K562 (cell line): ENCODE data around the gene RIMS3. TPM values are rescaled to one million over a fixed set of nuclear protein-coding genes. Genes with fewer than 3 reads are reported as not detected.

ENCODE experiments used
- CBFA2T2 ChIP-seq: fragments of 450-650 bp; conservative IDR thresholded peaks from 2 replicates; pipeline ENCODE4 v1.6.1; 2017; ENCODE audit warnings: mild to moderate bottlenecking
- CCAR2 ChIP-seq: fragments of 200-400 bp; formaldehyde crosslinking; IDR thresholded peaks from 2 replicates; pipeline ENCODE4 v1.6.1; 2017; ENCODE audit warnings: mild to moderate bottlenecking, low read depth, low read length
- EP400 ChIP-seq: fragments of 450-650 bp; IDR thresholded peaks from 2 replicates; pipeline ENCODE4 v1.6.1; 2017; ENCODE audit warnings: antibody characterized with exemption, mild to moderate bottlenecking, moderate library complexity
- HIVEP1 ChIP-seq: fragments of 250-450 bp; sonication (Bioruptor Pico); IDR thresholded peaks from 2 replicates; pipeline ENCODE4 v1.4.0; 2020; ENCODE audit warnings: mild to moderate bottlenecking
- POLR2B ChIP-seq: fragments of 450-650 bp; IDR thresholded peaks from 2 replicates; pipeline ENCODE4 v1.6.1; 2018; ENCODE audit warnings: low read depth; ENCODE audit not compliant: partially characterized antibody
- PTRF ChIP-seq: fragments of 450-650 bp; IDR thresholded peaks from 2 replicates; pipeline ENCODE4 v1.6.1; 2016; ENCODE audit warnings: mild to moderate bottlenecking, missing genetic modification characterization, missing compliant biosample characterization
- RBM14 ChIP-seq: fragments of 200-400 bp; formaldehyde crosslinking; IDR thresholded peaks from 2 replicates; pipeline ENCODE4 v1.6.1; 2018; ENCODE audit warnings: low read depth, mild to moderate bottlenecking, low read length, moderate library complexity, borderline replicate concordance; ENCODE audit not compliant: insufficient read depth
- RNF2 ChIP-seq: sonication (generic); IDR thresholded peaks from 2 replicates; pipeline ENCODE4 v1.6.1; 2016
- SRSF3 ChIP-seq: fragments of 200-400 bp; formaldehyde crosslinking; IDR thresholded peaks from 2 replicates; pipeline ENCODE4 v1.6.1; 2016; ENCODE audit warnings: mild to moderate bottlenecking, low read length, moderate library complexity; ENCODE audit not compliant: insufficient read depth
- ZNF41 ChIP-seq: fragments of 250-450 bp; sonication (Bioruptor Pico); conservative IDR thresholded peaks from 2 replicates; pipeline ENCODE4 v1.4.0; 2020; ENCODE audit warnings: mild to moderate bottlenecking
- ZNF696 ChIP-seq: fragments of 250-450 bp; sonication (Bioruptor Pico); conservative IDR thresholded peaks from 2 replicates; pipeline ENCODE4 v1.4.0; 2020; ENCODE audit warnings: mild to moderate bottlenecking, moderate library complexity
- polyA plus RNA-seq, 8 experiments: library from polyadenylated mRNA; depleted of rRNA in 4 of 8; stranded (reverse) in 5 of 8; unstranded in 3 of 8; fragments of >200 nt; fragmentation: Nextera tagmentation in 2 of 8; fragmentation: Illumina TruSeq in 1 of 8; extraction: Ambion mirVana in 2 of 8; extraction: Trizol in 1 of 8; gene quantifications; 2 replicates each; pipeline versions ENCODE4 v1.2.1 to v1.2.3, GENCODE V29; 2011 to 2014; ENCODE audit warnings: inconsistent platforms in 1 of 8, missing spikeins in 1 of 8
- total RNA-seq, 7 experiments: library from RNA; depleted of rRNA in 6 of 7; stranded (reverse); fragments of >200 nt in 6 of 7; fragmentation: Illumina TruSeq in 2 of 7; extraction: Trizol in 2 of 7; gene quantifications; 2 replicates each; pipeline versions ENCODE4 v1.2.1 to v1.2.3, GENCODE V29; 2011 to 2021; ENCODE audit warnings: low replicate concordance in 1 of 7
- TF ChIP-seq, protein P1 (sequence below): fragments of 450-650 bp; formaldehyde crosslinking; IDR thresholded peaks from 2 replicates; pipeline ENCODE4 v1.4.0; 2020; ENCODE audit warnings: mild to moderate bottlenecking, moderate library complexity
- TF ChIP-seq, protein P2 (sequence below): fragments of 450-650 bp; formaldehyde crosslinking; IDR thresholded peaks from 2 replicates; pipeline ENCODE4 v1.4.0; 2020; ENCODE audit warnings: mild to moderate bottlenecking, moderate library complexity
- TF ChIP-seq, protein P3 (sequence below): fragments of 250-450 bp; sonication (Bioruptor Pico); IDR thresholded peaks from 2 replicates; pipeline ENCODE4 v1.4.0; 2020; ENCODE audit warnings: mild to moderate bottlenecking
- TF ChIP-seq, protein P4 (sequence below), 2 experiments: fragments of 450-650 bp in 1 of 2; sonication (generic) in 1 of 2; formaldehyde crosslinking; conservative IDR thresholded peaks; 2 replicates each; pipeline versions ENCODE4 v1.4.0 to v1.8.1; 2020 to 2022; ENCODE audit warnings: mild to moderate bottlenecking in 1 of 2, missing genetic modification reagents in 1 of 2
- TF ChIP-seq, protein P5 (sequence below): sonication (generic); formaldehyde crosslinking; IDR thresholded peaks from 2 replicates; pipeline ENCODE4 v1.8.0; 2023; ENCODE audit warnings: mild to moderate bottlenecking, missing genetic modification reagents
- TF ChIP-seq, protein P6 (sequence below), 2 experiments: fragments of 250-450 bp in 1 of 2; fragments of 450-650 bp in 1 of 2; sonication (Bioruptor Pico) in 1 of 2; IDR thresholded peaks; 2 replicates each; pipeline versions ENCODE4 v1.6.1 to v1.8.0; 2016 to 2021; ENCODE audit warnings: mild to moderate bottlenecking in 2 of 2, moderate library complexity in 2 of 2, missing compliant biosample characterization in 1 of 2, missing genetic modification characterization in 1 of 2

Gene RIMS3
- total and polyA plus RNA-seq, 9 of the 15 experiments (the other 6 are each of a cell fraction or from before 2014, with no cell fraction given), result 0.06 to 1.2 (median 0.59) TPM

DNA sequence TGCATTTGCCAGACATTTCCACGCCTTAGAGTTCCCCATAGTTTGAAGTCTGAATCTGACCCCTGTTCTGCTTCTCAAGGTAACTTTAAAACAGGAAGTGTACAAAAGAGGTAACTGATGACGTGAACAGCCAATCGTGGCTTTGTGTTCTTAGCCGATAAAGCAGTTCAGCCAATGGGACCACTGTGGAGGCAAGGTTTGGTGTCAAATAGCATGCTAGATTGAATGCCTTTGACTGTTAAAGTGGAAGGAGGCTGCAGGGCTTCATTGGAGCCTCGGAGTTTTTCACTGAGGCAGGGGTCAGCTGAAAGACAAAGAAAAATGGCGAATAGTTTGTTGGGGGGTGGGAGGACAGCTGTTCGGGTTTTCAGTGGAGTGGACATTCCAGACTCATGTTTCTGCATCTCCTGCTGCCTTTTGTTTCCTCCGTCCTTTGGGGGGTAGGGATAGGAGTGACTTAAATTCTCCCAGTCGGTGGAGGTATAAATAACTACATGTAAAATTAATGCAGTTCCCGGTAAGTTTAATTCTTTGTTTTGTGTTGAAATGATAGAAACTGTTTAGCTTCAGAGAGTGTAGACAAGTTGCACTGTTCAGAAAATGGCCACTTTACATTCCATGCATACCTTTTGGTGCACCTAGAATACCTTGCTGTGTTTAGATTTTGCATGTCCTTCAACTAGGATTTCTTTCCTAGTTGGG lies 43.8 kb upstream of the RIMS3 start (continued):
- TF ChIP-seq, protein P1, sequence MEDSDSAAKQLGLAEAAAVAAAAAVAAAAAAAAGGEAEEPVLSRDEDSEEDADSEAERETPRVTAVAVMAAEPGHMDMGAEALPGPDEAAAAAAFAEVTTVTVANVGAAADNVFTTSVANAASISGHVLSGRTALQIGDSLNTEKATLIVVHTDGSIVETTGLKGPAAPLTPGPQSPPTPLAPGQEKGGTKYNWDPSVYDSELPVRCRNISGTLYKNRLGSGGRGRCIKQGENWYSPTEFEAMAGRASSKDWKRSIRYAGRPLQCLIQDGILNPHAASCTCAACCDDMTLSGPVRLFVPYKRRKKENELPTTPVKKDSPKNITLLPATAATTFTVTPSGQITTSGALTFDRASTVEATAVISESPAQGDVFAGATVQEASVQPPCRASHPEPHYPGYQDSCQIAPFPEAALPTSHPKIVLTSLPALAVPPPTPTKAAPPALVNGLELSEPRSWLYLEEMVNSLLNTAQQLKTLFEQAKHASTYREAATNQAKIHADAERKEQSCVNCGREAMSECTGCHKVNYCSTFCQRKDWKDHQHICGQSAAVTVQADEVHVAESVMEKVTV (CRISPR knock-in tag), result no peak
- TF ChIP-seq RBM14 (no peak), ZNF696 (no peak), PTRF (tag) (no peak), SRSF3 (no peak), EP400 (peak; percentile 79), CCAR2 (no peak), POLR2B (peak; percentile 88), RNF2 (no peak; the same call in 1 of the 2 replicates), HIVEP1 (CRISPR knock-in tag) (no peak), CBFA2T2 (no peak), ZNF41 (CRISPR knock-in tag) (no peak)
- TF ChIP-seq, protein P2, sequence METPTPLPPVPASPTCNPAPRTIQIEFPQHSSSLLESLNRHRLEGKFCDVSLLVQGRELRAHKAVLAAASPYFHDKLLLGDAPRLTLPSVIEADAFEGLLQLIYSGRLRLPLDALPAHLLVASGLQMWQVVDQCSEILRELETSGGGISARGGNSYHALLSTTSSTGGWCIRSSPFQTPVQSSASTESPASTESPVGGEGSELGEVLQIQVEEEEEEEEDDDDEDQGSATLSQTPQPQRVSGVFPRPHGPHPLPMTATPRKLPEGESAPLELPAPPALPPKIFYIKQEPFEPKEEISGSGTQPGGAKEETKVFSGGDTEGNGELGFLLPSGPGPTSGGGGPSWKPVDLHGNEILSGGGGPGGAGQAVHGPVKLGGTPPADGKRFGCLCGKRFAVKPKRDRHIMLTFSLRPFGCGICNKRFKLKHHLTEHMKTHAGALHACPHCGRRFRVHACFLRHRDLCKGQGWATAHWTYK (CRISPR knock-in tag), result no peak
- TF ChIP-seq, protein P3, sequence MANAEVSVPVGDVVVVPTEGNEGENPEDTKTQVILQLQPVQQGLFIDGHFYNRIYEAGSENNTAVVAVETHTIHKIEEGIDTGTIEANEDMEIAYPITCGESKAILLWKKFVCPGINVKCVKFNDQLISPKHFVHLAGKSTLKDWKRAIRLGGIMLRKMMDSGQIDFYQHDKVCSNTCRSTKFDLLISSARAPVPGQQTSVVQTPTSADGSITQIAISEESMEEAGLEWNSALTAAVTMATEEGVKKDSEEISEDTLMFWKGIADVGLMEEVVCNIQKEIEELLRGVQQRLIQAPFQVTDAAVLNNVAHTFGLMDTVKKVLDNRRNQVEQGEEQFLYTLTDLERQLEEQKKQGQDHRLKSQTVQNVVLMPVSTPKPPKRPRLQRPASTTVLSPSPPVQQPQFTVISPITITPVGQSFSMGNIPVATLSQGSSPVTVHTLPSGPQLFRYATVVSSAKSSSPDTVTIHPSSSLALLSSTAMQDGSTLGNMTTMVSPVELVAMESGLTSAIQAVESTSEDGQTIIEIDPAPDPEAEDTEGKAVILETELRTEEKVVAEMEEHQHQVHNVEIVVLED (CRISPR knock-in tag), result no peak
- TF ChIP-seq, protein P4, sequence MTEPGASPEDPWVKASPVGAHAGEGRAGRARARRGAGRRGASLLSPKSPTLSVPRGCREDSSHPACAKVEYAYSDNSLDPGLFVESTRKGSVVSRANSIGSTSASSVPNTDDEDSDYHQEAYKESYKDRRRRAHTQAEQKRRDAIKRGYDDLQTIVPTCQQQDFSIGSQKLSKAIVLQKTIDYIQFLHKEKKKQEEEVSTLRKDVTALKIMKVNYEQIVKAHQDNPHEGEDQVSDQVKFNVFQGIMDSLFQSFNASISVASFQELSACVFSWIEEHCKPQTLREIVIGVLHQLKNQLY (CRISPR knock-in tag; conservative IDR thresholded peaks at IDR 0.05), result no peak
- TF ChIP-seq, protein P5, sequence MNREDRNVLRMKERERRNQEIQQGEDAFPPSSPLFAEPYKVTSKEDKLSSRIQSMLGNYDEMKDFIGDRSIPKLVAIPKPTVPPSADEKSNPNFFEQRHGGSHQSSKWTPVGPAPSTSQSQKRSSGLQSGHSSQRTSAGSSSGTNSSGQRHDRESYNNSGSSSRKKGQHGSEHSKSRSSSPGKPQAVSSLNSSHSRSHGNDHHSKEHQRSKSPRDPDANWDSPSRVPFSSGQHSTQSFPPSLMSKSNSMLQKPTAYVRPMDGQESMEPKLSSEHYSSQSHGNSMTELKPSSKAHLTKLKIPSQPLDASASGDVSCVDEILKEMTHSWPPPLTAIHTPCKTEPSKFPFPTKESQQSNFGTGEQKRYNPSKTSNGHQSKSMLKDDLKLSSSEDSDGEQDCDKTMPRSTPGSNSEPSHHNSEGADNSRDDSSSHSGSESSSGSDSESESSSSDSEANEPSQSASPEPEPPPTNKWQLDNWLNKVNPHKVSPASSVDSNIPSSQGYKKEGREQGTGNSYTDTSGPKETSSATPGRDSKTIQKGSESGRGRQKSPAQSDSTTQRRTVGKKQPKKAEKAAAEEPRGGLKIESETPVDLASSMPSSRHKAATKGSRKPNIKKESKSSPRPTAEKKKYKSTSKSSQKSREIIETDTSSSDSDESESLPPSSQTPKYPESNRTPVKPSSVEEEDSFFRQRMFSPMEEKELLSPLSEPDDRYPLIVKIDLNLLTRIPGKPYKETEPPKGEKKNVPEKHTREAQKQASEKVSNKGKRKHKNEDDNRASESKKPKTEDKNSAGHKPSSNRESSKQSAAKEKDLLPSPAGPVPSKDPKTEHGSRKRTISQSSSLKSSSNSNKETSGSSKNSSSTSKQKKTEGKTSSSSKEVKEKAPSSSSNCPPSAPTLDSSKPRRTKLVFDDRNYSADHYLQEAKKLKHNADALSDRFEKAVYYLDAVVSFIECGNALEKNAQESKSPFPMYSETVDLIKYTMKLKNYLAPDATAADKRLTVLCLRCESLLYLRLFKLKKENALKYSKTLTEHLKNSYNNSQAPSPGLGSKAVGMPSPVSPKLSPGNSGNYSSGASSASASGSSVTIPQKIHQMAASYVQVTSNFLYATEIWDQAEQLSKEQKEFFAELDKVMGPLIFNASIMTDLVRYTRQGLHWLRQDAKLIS, result no peak
- TF ChIP-seq, protein P6, sequence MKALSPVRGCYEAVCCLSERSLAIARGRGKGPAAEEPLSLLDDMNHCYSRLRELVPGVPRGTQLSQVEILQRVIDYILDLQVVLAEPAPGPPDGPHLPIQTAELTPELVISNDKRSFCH (CRISPR knock-in tag; IDR thresholded peaks at IDR 0.05), result no peak
- TF ChIP-seq, protein P6 (tag; IDR thresholded peaks at IDR 0.05), result no peak
